H9 (cell line): ENCODE measurements around the gene INPP5F. TPM values are rescaled to one million over a fixed set of nuclear protein-coding genes. Genes with fewer than 3 reads are reported as not detected.

Experiments used
- DNase-seq: peaks from one replicate; pipeline ENCODE4 v3.0.0-alpha.2; 2017
- H2AFZ ChIP-seq: one replicate; pipeline ENCODE4 v1.6.1; 2013; ENCODE audit warnings: mild to moderate bottlenecking, low read length, control low read depth, moderate library complexity
- H2AK5ac ChIP-seq: 2 replicates; pipeline ENCODE4 v1.6.1; 2013; ENCODE audit warnings: low read length, control low read depth, mixed read lengths; ENCODE audit not compliant: insufficient read length
- H2BK120ac ChIP-seq: one replicate; pipeline ENCODE4 v1.6.1; 2013; ENCODE audit warnings: low read depth, mild to moderate bottlenecking, low read length, control low read depth, inconsistent platforms; ENCODE audit not compliant: poor library complexity, severe bottlenecking
- H2BK12ac ChIP-seq: 2 replicates; pipeline ENCODE4 v1.6.1; 2013; ENCODE audit warnings: low read length, control low read depth, mixed read lengths, low read depth; ENCODE audit not compliant: insufficient read length
- H2BK15ac ChIP-seq: 2 replicates; pipeline ENCODE4 v1.6.1; 2013; ENCODE audit warnings: low read depth, low read length, control low read depth
- H2BK20ac ChIP-seq: one replicate; pipeline ENCODE4 v1.6.1; 2013; ENCODE audit warnings: low read depth, mild to moderate bottlenecking, low read length, control low read depth, inconsistent platforms; ENCODE audit not compliant: poor library complexity, severe bottlenecking
- H2BK5ac ChIP-seq: 2 replicates; pipeline ENCODE4 v1.6.1; 2013; ENCODE audit warnings: low read length, control low read depth, mixed read lengths; ENCODE audit not compliant: insufficient read length
- H3K14ac ChIP-seq: 2 replicates; pipeline ENCODE4 v1.6.1; 2013; ENCODE audit warnings: low read length, control low read depth; ENCODE audit not compliant: insufficient read depth
- H3K18ac ChIP-seq: 2 replicates; pipeline ENCODE4 v1.6.1; 2013; ENCODE audit warnings: low read depth, mild to moderate bottlenecking, mixed read lengths, low read length, control low read depth; ENCODE audit not compliant: insufficient read length
- H3K23ac ChIP-seq: 2 replicates; pipeline ENCODE4 v1.6.1; 2013; ENCODE audit warnings: low read length, control low read depth, mixed read lengths, low read depth; ENCODE audit not compliant: insufficient read length
- H3K23me2 ChIP-seq: 2 replicates; pipeline ENCODE4 v1.6.1; 2013; ENCODE audit warnings: low read depth, mild to moderate bottlenecking, mixed read lengths, low read length, control low read depth; ENCODE audit not compliant: insufficient read length, poor library complexity, severe bottlenecking
- H3K27ac ChIP-seq: 2 replicates; pipeline ENCODE4 v1.5.1; 2013; ENCODE audit warnings: low read length, control low read depth, mixed read lengths, low read depth; ENCODE audit not compliant: insufficient read length
- H3K27me3 ChIP-seq: 2 replicates; pipeline ENCODE4 v1.6.1; 2013; ENCODE audit warnings: low read length, control low read depth, inconsistent platforms; ENCODE audit not compliant: insufficient read depth
- H3K4ac ChIP-seq: 2 replicates; pipeline ENCODE4 v1.6.1; 2013; ENCODE audit warnings: low read depth, mild to moderate bottlenecking, control low read depth, inconsistent platforms, low read length, moderate library complexity
- H3K4me1 ChIP-seq: 2 replicates; pipeline ENCODE4 v1.6.1; 2013; ENCODE audit warnings: low read length, control low read depth, inconsistent platforms; ENCODE audit not compliant: insufficient read depth
- H3K4me2 ChIP-seq: 2 replicates; pipeline ENCODE4 v1.6.1; 2013; ENCODE audit warnings: low read length, control low read depth, mixed read lengths; ENCODE audit not compliant: insufficient read length, insufficient read depth
- H3K56ac ChIP-seq: 2 replicates; pipeline ENCODE4 v1.6.1; 2013; ENCODE audit warnings: low read depth, mild to moderate bottlenecking, mixed read lengths, low read length, control low read depth; ENCODE audit not compliant: insufficient read length
- H3K79me1 ChIP-seq: 2 replicates; pipeline ENCODE4 v1.6.1; 2013; ENCODE audit warnings: low read depth, mild to moderate bottlenecking, moderate library complexity, low read length, control low read depth, inconsistent platforms; ENCODE audit not compliant: insufficient read depth, poor library complexity, severe bottlenecking
- H3K79me2 ChIP-seq: 2 replicates; pipeline ENCODE4 v1.6.1; 2013; ENCODE audit warnings: low read length, control low read depth, inconsistent platforms; ENCODE audit not compliant: insufficient read depth
- H3K9ac ChIP-seq: 2 replicates; pipeline ENCODE4 v1.6.1; 2013; ENCODE audit warnings: low read length, control low read depth, mixed read lengths; ENCODE audit not compliant: insufficient read length; ENCODE audit errors: extremely low read depth
- H3K9me3 ChIP-seq: one replicate; pipeline ENCODE4 v1.6.1; 2013; ENCODE audit warnings: low read depth, low read length, inconsistent platforms; ENCODE audit not compliant: control insufficient read depth
- H3T11ph ChIP-seq: one replicate; pipeline ENCODE4 v1.6.1; 2013; ENCODE audit warnings: mild to moderate bottlenecking, low read length, control low read depth, inconsistent platforms
- H4K20me1 ChIP-seq: one replicate; pipeline ENCODE4 v1.6.1; 2013; ENCODE audit not compliant: control insufficient read depth, insufficient read length, insufficient read depth
- H4K5ac ChIP-seq: 2 replicates; pipeline ENCODE4 v1.6.1; 2013; ENCODE audit warnings: low read depth, mild to moderate bottlenecking, mixed read lengths, low read length, control low read depth; ENCODE audit not compliant: insufficient read length
- H4K8ac ChIP-seq: replicated peaks from 2 replicates; pipeline ENCODE4 v1.6.1; 2013; ENCODE audit warnings: low read length, control low read depth, mixed read lengths, low read depth; ENCODE audit not compliant: insufficient read length
- H4K91ac ChIP-seq: 2 replicates; pipeline ENCODE4 v1.6.1; 2013; ENCODE audit warnings: low read depth, mild to moderate bottlenecking, moderate library complexity, mixed read lengths, low read length, control low read depth; ENCODE audit not compliant: insufficient read length
- H3K27ac Mint-ChIP-seq, 3 experiments: 2 replicates in 2 of 3; 3 replicates in 1 of 3; pipeline ENCODE4 v1.8.0; 2020 to 2021; ENCODE audit warnings: mixed read lengths in 3 of 3, mild to moderate bottlenecking in 1 of 3, moderate library complexity in 1 of 3
- H3K27me3 Mint-ChIP-seq: 2 replicates; pipeline ENCODE4 v1.8.0; 2021; ENCODE audit warnings: low read depth, mild to moderate bottlenecking, moderate library complexity, mixed read lengths
- H3K36me3 Mint-ChIP-seq, 3 experiments: 2 replicates in 2 of 3; 3 replicates in 1 of 3; pipeline ENCODE4 v1.8.0; 2020 to 2021; ENCODE audit warnings: low read depth in 3 of 3, mixed read lengths in 3 of 3; ENCODE audit not compliant: insufficient read depth in 1 of 3
- H3K4me1 Mint-ChIP-seq, 2 experiments: 2 replicates each; pipeline ENCODE4 v1.8.0; 2020; ENCODE audit warnings: mixed read lengths in 2 of 2
- H3K4me3 Mint-ChIP-seq, 2 experiments: 2 replicates in 1 of 2; 3 replicates in 1 of 2; pipeline ENCODE4 v1.8.0; 2020 to 2021; ENCODE audit warnings: mild to moderate bottlenecking in 2 of 2, mixed read lengths in 2 of 2, moderate library complexity in 1 of 2
- H3K9me3 Mint-ChIP-seq, 2 experiments: 2 replicates in 1 of 2; 3 replicates in 1 of 2; pipeline ENCODE4 v1.8.0; 2020; ENCODE audit warnings: mild to moderate bottlenecking in 2 of 2, mixed read lengths in 2 of 2, moderate library complexity in 1 of 2
- WGBS: extraction: QIAGEN DNeasy Blood & Tissue Kit; methylation state at CpG from one replicate; pipeline ENCODE4 v1.1.7; 2013; ENCODE audit warnings: missing lambda C conversion rate, low lambda C conversion rate, mixed read lengths; ENCODE audit not compliant: insufficient read length; ENCODE audit errors: extremely low coverage; 5-methylcytosine and 5-hydroxymethylcytosine counted together
- total RNA-seq: library from RNA; stranded (reverse); gene quantifications from 2 replicates; pipeline ENCODE4 v1.2.1, GENCODE V29; 2021
- TF ChIP-seq, protein P1 (sequence below): fragments of 200-600 bp; sonication (generic); conservative IDR thresholded peaks from 3 replicates; pipeline ENCODE4 v1.8.0; 2021; ENCODE audit warnings: antibody characterized with exemption, mild to moderate bottlenecking

INPP5F gene
- total RNA-seq, 1 experiment from 2014 or later: 108 TPM

DNA sequence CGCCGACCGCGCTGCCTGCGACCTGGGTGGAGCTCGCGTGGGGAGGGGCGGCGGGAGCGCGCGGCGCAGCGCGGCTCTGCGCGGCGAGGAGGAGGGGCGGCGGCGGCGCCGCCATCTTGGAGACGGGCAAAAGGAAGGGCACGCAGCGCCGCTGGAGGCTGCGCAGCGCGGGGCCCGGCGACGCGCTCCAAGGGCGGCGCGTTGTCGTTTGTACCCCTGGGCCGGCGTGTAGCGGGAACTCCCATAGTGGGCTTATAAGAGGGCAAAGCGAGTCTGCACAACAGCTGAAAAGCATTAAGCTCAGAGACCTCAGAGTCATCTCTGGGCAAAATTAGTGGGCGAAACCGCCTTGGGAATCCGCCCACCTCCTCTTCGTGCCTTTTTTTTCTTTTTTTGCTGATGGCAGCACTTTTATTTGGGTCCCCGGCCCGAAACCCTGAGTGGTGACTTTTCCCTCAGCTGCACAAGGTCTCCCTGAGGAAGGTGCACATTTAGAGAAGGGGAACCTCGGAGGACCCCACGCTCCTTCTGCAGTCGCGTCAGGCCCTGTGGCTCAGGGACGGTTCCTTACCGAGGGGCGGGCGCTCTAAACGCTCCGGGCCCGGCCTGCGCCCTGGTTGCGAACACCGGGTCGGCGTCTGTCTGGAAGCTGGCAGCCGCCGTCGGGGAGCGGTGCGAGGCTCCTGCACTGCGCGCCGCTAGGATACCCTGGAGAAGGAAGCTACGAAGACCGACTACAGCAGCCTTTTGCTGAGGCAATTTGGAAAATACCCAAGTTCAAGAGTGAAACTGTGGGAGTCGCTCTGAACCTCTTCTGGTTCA is 147.2 kb downstream of the INPP5F start:
- Histone ChIP-seq H3K27me3 (no peaks in the 10 kb centered on the region), H3K79me1 (no peaks in the 10 kb centered on the region), H3K4me1 (no peaks in the 10 kb centered on the region), H3K4me2 (peak overlapping the region; percentile 49), H3K4ac (no peak overlapping the region), H3K9me3 (no peaks in the 10 kb centered on the region), H4K5ac (no peak overlapping the region), H3K9ac (peak overlapping the region; percentile 49), H3K56ac (no peak overlapping the region), H3K18ac (no peak overlapping the region), H3T11ph (no peak overlapping the region), H4K91ac (no peak overlapping the region), H2BK20ac (no peak overlapping the region), H2AK5ac (no peak overlapping the region), H2BK120ac (no peak overlapping the region), H3K79me2 (peaks cover 31% of the 10 kb centered on the region), H3K23me2 (peaks cover 11% of the 10 kb centered on the region), H4K8ac (no peak overlapping the region), H2BK12ac (no peak overlapping the region), H3K27ac (no peak overlapping the region), H3K23ac (no peak overlapping the region), H4K20me1 (no peaks in the 10 kb centered on the region), H2AFZ (no peak overlapping the region), H3K14ac (peak overlapping the region; percentile 59; the same call in 1 of the 2 replicates), H2BK5ac (no peak overlapping the region), H2BK15ac (no peak overlapping the region)
- peaks cover 0 to 4% (median 2%) of the 10 kb centered on the region in 3 experiments; a peak in 2 of 7 replicates for H3K36me3 Mint-ChIP-seq
- no peaks in the 10 kb centered on the region for H3K27me3 Mint-ChIP-seq
- H3K9me3 Mint-ChIP-seq: no peaks in the 10 kb centered on the region; a peak in 1 of 5 replicates
- peak overlapping the region; percentile 85 to 89 for H3K4me3 Mint-ChIP-seq
- peak; percentile 79 for DNase-seq
- TF ChIP-seq, protein P1, sequence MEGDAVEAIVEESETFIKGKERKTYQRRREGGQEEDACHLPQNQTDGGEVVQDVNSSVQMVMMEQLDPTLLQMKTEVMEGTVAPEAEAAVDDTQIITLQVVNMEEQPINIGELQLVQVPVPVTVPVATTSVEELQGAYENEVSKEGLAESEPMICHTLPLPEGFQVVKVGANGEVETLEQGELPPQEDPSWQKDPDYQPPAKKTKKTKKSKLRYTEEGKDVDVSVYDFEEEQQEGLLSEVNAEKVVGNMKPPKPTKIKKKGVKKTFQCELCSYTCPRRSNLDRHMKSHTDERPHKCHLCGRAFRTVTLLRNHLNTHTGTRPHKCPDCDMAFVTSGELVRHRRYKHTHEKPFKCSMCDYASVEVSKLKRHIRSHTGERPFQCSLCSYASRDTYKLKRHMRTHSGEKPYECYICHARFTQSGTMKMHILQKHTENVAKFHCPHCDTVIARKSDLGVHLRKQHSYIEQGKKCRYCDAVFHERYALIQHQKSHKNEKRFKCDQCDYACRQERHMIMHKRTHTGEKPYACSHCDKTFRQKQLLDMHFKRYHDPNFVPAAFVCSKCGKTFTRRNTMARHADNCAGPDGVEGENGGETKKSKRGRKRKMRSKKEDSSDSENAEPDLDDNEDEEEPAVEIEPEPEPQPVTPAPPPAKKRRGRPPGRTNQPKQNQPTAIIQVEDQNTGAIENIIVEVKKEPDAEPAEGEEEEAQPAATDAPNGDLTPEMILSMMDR: no peak
- WGBS: no CpG with 5 or more reads among the region's 75 CpGs
- peak overlapping the region in 2 of 3 experiments; percentile 64 to 93; a peak in 5 of 7 replicates for H3K27ac Mint-ChIP-seq
- peaks cover 26 to 32% of the 10 kb centered on the region in 2 experiments for H3K4me1 Mint-ChIP-seq
